Astrocyte (in vitro differentiated cells and primary cell): ENCODE data around the gene EGR1. TPM values are rescaled to one million over a fixed set of nuclear protein-coding genes. Genes with fewer than 3 reads are reported as not detected.
"Not testable (repeated sequence)": the region's sequence is repeated elsewhere in the genome, so short reads cannot be mapped to it uniquely, and the experiment has no call there.

Experiments
- DNase-seq: peaks from one replicate; pipeline ENCODE4 v3.0.0-alpha.2; 2010; ENCODE audit warnings: low read depth
- FAIRE-seq: peaks from 2 replicates; lab custom pipeline; 2011; peaks lifted over from hg19 to GRCh38; lab: Jason Lieb, UNC
- H2AFZ ChIP-seq: 2 replicates; pipeline ENCODE4 v1.6.0; 2012; ENCODE audit warnings: low read depth, low read length, inconsistent platforms
- H3K27ac ChIP-seq: 2 replicates; pipeline ENCODE4 v1.5.1; 2011; ENCODE audit warnings: low read depth, low read length, inconsistent platforms
- H3K27me3 ChIP-seq: 2 replicates; pipeline ENCODE4 v1.6.0; 2011; ENCODE audit warnings: low read length, inconsistent platforms; ENCODE audit not compliant: insufficient read depth
- H3K36me3 ChIP-seq: 2 replicates; pipeline ENCODE4 v1.5.1; 2011; ENCODE audit warnings: low read length, inconsistent platforms; ENCODE audit not compliant: insufficient read depth
- H3K4me1 ChIP-seq: 2 replicates; pipeline ENCODE4 v1.5.1; 2011; ENCODE audit warnings: low read length, inconsistent platforms; ENCODE audit not compliant: insufficient read depth
- H3K4me2 ChIP-seq: 2 replicates; pipeline ENCODE4 v1.6.0; 2012; ENCODE audit warnings: low read length, inconsistent platforms
- H3K4me3 ChIP-seq: 2 replicates; pipeline ENCODE4 v1.5.1; 2011; ENCODE audit warnings: low read depth, mild to moderate bottlenecking, low read length, inconsistent platforms; ENCODE audit not compliant: insufficient read depth
- H3K79me2 ChIP-seq: 2 replicates; pipeline ENCODE4 v1.6.0; 2012; ENCODE audit warnings: mild to moderate bottlenecking, low read length, inconsistent platforms; ENCODE audit not compliant: insufficient read depth
- H3K9ac ChIP-seq: 2 replicates; pipeline ENCODE4 v1.6.0; 2012; ENCODE audit warnings: mild to moderate bottlenecking, low read length, inconsistent platforms
- H3K9me3 ChIP-seq: 2 replicates; pipeline ENCODE4 v1.5.1; 2012; ENCODE audit warnings: low read depth, mild to moderate bottlenecking, low read length, inconsistent platforms; ENCODE audit not compliant: insufficient read depth
- H4K20me1 ChIP-seq: 2 replicates; pipeline ENCODE4 v1.6.0; 2012; ENCODE audit warnings: low read length, inconsistent platforms; ENCODE audit not compliant: insufficient read depth
- H3K27ac Mint-ChIP-seq: one replicate; pipeline ENCODE4 v1.8.0; 2021; ENCODE audit warnings: mild to moderate bottlenecking, mixed read lengths; ENCODE audit not compliant: unreplicated experiment
- H3K27me3 Mint-ChIP-seq: one replicate; pipeline ENCODE4 v1.8.0; 2021; ENCODE audit warnings: low read depth, mixed read lengths; ENCODE audit not compliant: unreplicated experiment
- H3K36me3 Mint-ChIP-seq: one replicate; pipeline ENCODE4 v1.8.0; 2021; ENCODE audit warnings: low read depth, mixed read lengths; ENCODE audit not compliant: unreplicated experiment
- H3K4me1 Mint-ChIP-seq: one replicate; pipeline ENCODE4 v1.8.0; 2021; ENCODE audit warnings: low read depth, mixed read lengths; ENCODE audit not compliant: unreplicated experiment
- H3K4me3 Mint-ChIP-seq: one replicate; pipeline ENCODE4 v1.8.0; 2021; ENCODE audit warnings: mild to moderate bottlenecking, moderate library complexity, mixed read lengths; ENCODE audit not compliant: unreplicated experiment
- H3K9me3 Mint-ChIP-seq: one replicate; pipeline ENCODE4 v1.8.0; 2021; ENCODE audit warnings: mild to moderate bottlenecking, mixed read lengths; ENCODE audit not compliant: unreplicated experiment
- EZH2 ChIP-seq: IDR thresholded peaks from 2 replicates; pipeline ENCODE4 v1.6.1; 2012; ENCODE audit warnings: mild to moderate bottlenecking, low read length, inconsistent platforms; ENCODE audit not compliant: insufficient read depth
- total RNA-seq: library from RNA; stranded (reverse); gene quantifications from 2 replicates; pipeline ENCODE4 v1.2.1, GENCODE V29; 2021
- TF ChIP-seq, protein P1 (sequence below): IDR thresholded peaks from 2 replicates; pipeline ENCODE4 v1.5.1; 2011; ENCODE audit warnings: low read depth, mild to moderate bottlenecking, inconsistent platforms, low read length, moderate library complexity; ENCODE audit not compliant: insufficient read depth

The EGR1 gene
- total RNA-seq, 1 donor from 2014 or later, result 31.5 TPM

DNA sequence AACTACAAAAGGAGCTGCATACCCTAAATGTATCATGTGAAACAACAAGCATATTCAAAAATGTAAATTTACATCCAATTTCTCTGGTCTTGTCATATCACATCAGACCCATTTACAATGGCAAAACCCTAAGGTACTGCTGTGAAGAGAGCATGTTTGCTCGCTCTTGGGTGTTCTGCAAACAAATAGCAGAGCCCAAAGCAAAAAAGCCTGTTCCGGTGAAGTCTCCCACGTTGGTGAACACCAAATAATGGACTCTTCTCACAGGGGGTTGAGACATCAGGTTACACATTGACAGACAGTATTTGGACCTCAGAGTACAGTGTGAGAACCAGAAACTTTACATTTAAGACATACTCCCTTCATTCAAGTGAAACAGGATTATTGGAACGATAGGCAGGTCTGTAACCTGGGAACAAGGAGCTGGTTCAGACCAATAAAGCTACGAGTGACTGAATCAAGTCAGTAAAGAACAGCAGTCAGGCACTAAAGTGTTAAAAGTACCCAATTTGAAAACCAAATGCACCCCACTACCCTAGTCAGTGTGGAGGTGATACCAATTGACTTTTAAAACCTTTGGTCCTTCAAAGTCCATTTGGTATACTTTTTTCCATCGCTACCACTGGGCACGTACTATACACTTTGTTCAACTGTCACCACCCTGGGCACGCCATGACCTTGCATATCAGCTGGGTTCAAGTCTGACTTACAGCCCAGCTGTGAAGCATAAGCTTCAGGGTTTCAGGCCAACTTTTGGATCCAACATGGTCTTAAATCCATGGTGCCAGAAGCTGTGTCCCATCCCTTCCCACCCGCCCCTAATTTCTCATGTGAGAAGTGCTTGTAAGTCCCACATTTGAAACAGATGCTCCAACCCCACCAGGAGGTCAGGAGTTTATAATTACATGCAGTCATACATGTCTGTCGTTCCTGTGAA is 41.4 kb downstream of the EGR1 start:
- no peak overlapping the region for H3K9ac ChIP-seq
- DNase-seq, result no peak
- peaks cover 1% of the 10 kb centered on the region for H3K4me1 Mint-ChIP-seq
- peaks cover 6% of the 10 kb centered on the region for H3K4me1 ChIP-seq
- no peaks in the 10 kb centered on the region for H3K9me3 ChIP-seq
- no peak overlapping the region for H3K27ac ChIP-seq
- no peak for FAIRE-seq
- H3K4me2 ChIP-seq, result no peak overlapping the region
- H2AFZ ChIP-seq, result no peak overlapping the region
- no peaks in the 10 kb centered on the region for H3K27me3 Mint-ChIP-seq
- no peak overlapping the region for H3K27ac Mint-ChIP-seq
- TF ChIP-seq, protein P1, sequence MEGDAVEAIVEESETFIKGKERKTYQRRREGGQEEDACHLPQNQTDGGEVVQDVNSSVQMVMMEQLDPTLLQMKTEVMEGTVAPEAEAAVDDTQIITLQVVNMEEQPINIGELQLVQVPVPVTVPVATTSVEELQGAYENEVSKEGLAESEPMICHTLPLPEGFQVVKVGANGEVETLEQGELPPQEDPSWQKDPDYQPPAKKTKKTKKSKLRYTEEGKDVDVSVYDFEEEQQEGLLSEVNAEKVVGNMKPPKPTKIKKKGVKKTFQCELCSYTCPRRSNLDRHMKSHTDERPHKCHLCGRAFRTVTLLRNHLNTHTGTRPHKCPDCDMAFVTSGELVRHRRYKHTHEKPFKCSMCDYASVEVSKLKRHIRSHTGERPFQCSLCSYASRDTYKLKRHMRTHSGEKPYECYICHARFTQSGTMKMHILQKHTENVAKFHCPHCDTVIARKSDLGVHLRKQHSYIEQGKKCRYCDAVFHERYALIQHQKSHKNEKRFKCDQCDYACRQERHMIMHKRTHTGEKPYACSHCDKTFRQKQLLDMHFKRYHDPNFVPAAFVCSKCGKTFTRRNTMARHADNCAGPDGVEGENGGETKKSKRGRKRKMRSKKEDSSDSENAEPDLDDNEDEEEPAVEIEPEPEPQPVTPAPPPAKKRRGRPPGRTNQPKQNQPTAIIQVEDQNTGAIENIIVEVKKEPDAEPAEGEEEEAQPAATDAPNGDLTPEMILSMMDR, result no peak
- no peak for TF ChIP-seq EZH2
- H3K79me2 ChIP-seq, result peaks cover 10% of the 10 kb centered on the region
- no peaks in the 10 kb centered on the region for H3K9me3 Mint-ChIP-seq
- H3K4me3 ChIP-seq, result no peak overlapping the region
- H3K36me3 Mint-ChIP-seq, result peaks cover 11% of the 10 kb centered on the region
- no peaks in the 10 kb centered on the region for H3K27me3 ChIP-seq
- peaks cover 62% of the 10 kb centered on the region for H4K20me1 ChIP-seq
- H3K36me3 ChIP-seq, result peaks cover 42% of the 10 kb centered on the region
- H3K4me3 Mint-ChIP-seq, result no peak overlapping the region

- H3K4me1 ChIP-seq, H3K27ac Mint-ChIP-seq, H2AFZ ChIP-seq, H3K9ac ChIP-seq, FAIRE-seq, DNase-seq, H3K27me3 ChIP-seq, H3K4me2 ChIP-seq, H3K27me3 Mint-ChIP-seq, H3K4me3 ChIP-seq, H3K27ac ChIP-seq, H3K9me3 Mint-ChIP-seq, H3K4me1 Mint-ChIP-seq, H3K4me3 Mint-ChIP-seq, H3K9me3 ChIP-seq: not testable (repeated sequence)
- H3K79me2 ChIP-seq, result peaks cover 14% of the 10 kb centered on the region
- peaks cover 62% of the 10 kb centered on the region for H4K20me1 ChIP-seq
- peaks cover 48% of the 10 kb centered on the region for H3K36me3 ChIP-seq
- H3K36me3 Mint-ChIP-seq, result peaks cover 11% of the 10 kb centered on the region
Measured at GRCh38 chr5:138507485-138507884, 42.2 kb downstream of the EGR1 start.

DNA sequence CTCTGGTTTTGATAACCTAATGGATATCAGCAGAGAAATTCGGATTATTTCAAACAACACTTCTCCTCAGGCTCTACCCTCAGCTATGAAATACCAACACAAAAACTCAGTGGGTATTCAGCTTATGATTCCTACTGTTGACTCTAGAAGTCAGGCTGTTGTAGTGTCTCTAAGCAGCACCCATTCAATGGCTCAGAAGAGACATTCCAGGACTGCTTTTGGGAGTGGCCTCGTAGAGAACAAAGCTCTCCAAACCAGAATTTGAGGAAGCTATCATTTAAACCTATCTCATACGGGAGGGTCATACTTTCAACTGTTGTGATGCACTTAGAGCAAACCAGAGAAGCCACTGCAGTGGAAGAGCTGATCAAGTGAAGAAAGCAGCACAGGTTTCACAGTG is 43.7 kb downstream of the EGR1 start:
- no peak overlapping the region for H3K27ac Mint-ChIP-seq

More for the DNA sequence above, 43.7 kb downstream of the EGR1 start:
- H3K4me1 ChIP-seq, result peaks cover 6% of the 10 kb centered on the region
- H3K4me3 ChIP-seq, result no peak overlapping the region
- Mint-ChIP-seq H3K4me3 (no peak overlapping the region), H3K9me3 (no peaks in the 10 kb centered on the region), H3K36me3 (peaks cover 16% of the 10 kb centered on the region), H3K27me3 (no peaks in the 10 kb centered on the region), H3K4me1 (peaks cover 1% of the 10 kb centered on the region)
- H3K9ac ChIP-seq, result no peak overlapping the region
- no peaks in the 10 kb centered on the region for H3K27me3 ChIP-seq
- no peak overlapping the region for H3K4me2 ChIP-seq
- peaks cover 17% of the 10 kb centered on the region for H3K79me2 ChIP-seq
- DNase-seq (no peak), FAIRE-seq (no peak)
- H3K36me3 ChIP-seq, result peaks cover 59% of the 10 kb centered on the region
- no peak overlapping the region for H3K27ac ChIP-seq
- no peak overlapping the region for H2AFZ ChIP-seq
- no peak for TF ChIP-seq EZH2
- TF ChIP-seq, protein P1, result no peak
- H4K20me1 ChIP-seq, result peaks cover 57% of the 10 kb centered on the region
- H3K9me3 ChIP-seq, result no peaks in the 10 kb centered on the region
